Fibroblast of peridontal ligament (primary cell): ENCODE results near the gene SH3PXD2A.
"Not testable (repeated sequence)": the region's sequence is repeated elsewhere in the genome, so short reads cannot be mapped to it uniquely, and the experiment has no call there.

Experiments used
- DNase-seq: peaks from one replicate; pipeline ENCODE4 v3.0.0-alpha.2; 2010; ENCODE audit errors: extremely low read depth

Gene SH3PXD2A

GRCh38 chr10:103747193-103747865 lies 108.0 kb downstream of the SH3PXD2A start:
- DNase-seq = no peak

- no peak for DNase-seq
These were observed 108.8 kb downstream of the SH3PXD2A start for GRCh38 chr10:103746598-103746997.

DNA sequence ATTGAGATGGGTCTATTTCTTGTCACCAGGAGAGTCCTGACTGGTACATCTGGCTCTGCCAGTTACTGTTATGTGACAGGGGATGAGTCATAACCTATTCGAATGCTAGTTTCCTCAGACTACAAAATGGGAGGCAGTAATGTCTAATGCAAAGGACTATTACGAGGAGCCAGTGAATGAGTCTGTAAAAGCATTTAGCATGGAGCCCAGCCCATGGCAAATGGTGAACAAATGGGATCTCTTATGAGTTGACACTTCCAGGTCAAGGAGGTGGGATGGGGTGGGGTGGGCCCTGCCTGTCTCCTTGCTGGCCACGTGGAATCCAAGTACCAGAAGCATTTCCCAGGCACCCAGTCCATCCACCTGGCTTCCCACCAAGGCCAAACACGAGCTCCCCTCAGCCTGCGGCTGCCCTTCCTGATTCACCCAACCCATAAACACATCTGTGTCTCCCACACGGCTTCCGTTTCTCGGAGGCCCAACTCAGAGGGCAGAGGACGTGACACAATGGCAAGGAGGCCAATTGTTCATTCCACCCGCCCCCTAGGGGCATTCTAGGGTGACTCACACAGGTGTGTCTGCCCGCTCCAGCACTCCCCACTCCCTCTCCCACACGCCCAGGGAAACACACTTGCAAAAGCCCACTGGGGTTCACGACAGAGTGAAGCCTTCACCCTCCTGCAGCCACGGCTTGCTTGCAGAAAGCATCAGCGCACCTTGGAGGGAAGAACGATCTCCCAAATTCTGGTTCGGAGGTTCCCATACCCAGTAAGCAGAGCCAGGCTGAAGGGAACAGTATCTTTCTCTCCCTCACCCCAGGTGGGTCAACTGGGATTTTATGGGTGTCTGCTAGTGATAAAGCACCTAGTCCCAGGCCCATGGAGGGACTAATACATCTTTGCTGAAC lies 109.8 kb downstream of the SH3PXD2A start:
- no peak for DNase-seq

- DNase-seq = no peak
These were observed 112.6 kb downstream of the SH3PXD2A start for GRCh38 chr10:103742824-103743223.

- no peak for DNase-seq
These were observed 114.8 kb downstream of the SH3PXD2A start for GRCh38 chr10:103740611-103741010.

GRCh38 chr10:103739039-103739764 lies 116.2 kb downstream of the SH3PXD2A start:
- DNase-seq = peak; percentile 98

- no peak for DNase-seq
These were observed 117.5 kb downstream of the SH3PXD2A start for GRCh38 chr10:103737735-103738367.

DNA sequence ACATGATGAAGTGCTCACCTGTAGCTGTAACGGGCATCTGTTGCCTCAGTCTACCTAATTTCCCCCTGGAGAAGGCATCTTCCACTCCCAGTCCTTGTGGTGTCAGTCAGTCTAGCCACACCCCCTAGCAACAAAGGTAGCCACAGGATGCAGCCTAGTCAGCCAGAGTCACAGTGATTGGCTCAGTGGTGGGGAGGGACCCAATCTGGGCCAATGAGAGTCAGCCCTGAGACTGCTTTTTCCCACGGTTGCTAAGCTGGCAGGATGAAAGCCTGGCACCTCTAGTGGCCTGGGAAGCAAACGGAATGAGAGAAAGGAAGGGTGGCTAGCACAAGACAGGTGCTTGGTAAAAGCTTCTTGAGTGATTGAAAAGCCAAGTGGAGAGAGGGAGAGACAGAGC lies 118.6 kb downstream of the SH3PXD2A start:
- no peak for DNase-seq

DNA sequence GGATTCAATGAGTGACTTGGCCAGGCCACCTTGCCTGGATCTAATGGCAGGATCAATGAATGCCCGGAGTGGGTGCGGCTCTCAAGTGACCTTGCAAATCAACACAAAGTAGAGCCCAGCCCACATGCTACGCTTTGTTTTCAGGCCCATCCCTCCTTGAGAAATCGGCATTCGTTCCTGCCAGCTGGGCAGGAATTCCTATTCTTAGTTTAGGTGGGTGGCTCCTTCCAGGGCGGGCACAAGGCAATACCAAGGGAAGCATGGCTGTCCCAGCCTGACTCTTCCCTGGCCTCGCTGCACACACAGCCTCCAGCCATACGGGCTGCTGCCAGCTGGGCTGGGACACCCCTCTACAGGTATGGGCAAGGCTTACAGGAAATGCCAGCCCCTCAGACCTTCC lies 119.3 kb downstream of the SH3PXD2A start:
- no peak for DNase-seq

- DNase-seq = no peak
These were observed 120.6 kb downstream of the SH3PXD2A start for GRCh38 chr10:103734731-103735130.

GRCh38 chr10:103733045-103733419 lies 122.3 kb downstream of the SH3PXD2A start:
- DNase-seq = no peak

- DNase-seq = no peak
These were observed 122.9 kb downstream of the SH3PXD2A start for GRCh38 chr10:103732339-103733044.

DNA sequence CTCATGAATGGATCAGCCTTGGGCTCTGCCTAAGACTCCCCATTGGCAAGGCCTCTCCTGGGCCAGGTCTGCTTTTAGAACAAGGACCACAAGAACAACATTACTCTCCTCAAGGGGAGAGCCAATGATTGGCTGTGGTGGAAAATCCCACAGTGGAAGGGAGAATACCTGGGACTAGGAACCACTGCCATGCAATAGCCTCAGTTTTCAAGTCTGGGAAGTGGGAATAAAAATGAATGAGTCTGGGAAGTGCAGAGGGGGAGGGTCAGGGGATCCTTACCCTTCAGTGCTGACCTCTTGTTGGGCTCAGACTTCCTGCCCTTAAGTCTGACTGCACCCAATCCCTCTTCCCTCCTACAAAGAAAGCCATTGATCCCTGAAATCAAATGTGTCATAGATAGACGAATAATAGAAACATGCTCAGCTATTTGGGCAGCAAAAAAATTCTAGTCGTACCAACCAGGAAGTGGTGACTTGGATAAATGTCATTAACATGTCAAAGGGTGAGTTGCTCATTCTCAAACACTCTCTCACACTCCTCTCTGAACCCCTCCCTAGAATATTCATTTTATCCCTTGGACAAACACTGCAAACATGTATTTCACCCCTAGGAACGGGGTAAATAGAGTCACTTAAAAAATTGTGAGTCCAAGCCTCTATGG lies 123.6 kb downstream of the SH3PXD2A start:
- DNase-seq = no peak

DNA sequence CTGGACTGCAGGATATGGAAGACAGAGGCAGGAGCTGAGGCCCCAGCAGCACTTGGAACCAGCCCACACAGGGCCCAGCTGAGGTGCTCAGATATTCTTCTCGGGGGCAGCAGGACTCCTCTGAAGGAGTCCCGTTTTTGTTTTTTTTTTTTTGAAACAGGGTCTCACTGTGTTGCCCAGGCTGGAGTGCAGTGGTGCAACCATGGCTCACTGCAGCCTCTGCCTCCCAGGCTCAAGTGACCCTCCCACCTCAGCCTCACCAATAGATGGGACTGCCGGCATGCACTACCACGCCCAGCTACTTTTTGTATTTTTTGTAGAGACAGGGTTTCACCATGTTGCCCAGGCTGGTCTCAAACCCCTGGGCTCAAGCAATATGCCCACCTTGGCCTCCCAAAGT lies 124.3 kb downstream of the SH3PXD2A start:
- DNase-seq = not testable (repeated sequence)

DNA sequence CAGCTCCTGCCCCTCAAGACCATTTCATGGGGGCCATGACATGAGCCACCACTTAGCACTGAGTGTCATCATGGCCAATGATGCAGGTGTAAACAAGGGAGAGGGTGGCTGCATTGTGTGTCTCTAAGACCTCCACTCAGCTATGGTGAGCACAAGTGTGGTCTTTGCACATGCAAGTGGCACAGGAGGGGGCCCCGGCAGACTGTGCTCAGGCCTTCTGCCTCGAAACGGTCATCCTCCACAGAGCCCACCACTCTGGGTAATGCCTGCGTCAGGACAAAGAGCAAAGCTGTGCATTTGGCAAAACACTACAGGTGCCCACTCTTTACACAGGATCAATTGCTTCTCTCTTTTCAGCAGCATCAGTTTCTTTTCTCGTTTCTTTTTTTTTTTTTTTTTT lies 125.5 kb downstream of the SH3PXD2A start:
- DNase-seq = no peak

DNA sequence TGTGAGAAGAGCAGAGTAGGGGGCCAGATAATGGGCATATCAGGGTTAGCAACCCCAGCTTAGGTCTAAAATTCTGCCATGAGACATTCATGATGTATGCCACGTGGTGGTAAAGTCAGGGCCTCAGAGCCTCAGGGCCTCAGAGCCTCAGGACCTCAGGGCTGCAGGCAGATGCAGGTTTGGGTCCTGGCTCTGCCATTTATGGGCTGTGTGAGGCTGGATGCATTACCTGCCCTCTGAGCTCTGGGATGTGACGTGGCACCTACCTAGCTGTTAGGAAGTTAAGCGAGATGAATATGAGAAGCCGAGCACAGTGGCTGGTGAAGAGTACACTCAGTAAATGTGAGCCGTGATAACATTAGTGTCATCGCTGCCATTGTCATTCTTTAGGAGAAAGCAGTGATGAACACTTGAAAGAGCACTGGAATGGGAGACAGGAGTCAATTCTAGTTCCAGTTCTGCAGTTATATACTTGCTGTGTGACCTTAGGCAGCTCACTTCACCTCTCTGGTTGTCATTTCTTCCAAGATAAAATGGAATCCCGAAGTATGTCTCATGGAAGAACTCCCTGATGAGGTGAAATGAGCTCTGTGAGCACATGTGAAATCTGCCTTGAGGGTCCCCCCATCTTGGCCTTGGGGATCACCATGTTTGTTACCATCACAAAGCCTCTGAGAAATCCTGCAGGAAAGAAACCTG lies 127.2 kb downstream of the SH3PXD2A start:
- no peak for DNase-seq

DNA sequence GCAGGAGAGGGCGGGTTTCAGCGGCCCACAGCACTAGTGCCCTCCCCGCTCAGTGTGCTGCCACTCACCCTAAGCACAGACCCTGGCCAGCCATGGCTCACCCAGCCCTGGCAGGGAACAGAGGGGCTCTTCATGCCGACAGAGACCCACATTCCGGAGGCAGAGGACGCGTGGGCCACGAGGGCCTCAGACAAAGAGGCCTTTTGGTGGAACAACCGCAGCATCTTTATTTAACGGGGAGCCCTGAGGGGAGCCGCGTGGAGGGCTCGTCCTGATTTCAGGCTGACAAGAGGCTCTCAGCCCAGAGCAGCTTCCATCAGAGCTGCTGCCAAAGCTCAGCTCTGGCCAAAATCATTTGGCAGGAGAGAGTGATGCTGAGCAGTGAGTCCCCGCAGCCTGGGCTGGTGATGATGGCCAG lies 127.8 kb downstream of the SH3PXD2A start:
- no peak for DNase-seq

- DNase-seq = no peak
These were observed 128.7 kb downstream of the SH3PXD2A start for GRCh38 chr10:103726637-103727036.

- DNase-seq = no peak
These were observed 130.1 kb downstream of the SH3PXD2A start for GRCh38 chr10:103725242-103725641.

DNA sequence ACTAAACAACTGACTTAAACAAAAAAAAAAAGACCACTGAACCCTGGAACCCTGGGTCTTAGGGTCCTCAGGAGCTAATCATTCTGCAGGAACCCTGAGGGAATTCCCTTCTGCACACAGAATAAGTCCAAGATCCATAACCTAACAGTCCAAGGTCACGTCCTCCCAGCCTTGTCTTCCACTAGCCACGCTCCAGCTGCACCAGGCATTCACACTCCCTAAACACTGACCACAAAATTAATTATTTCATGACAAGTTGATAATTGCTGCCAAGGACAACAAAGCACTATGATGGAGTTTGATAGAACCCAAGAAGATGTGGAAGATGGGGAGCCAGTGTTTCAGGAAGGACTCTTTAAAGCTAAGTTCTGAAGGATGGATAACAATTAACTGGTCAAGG lies 130.6 kb downstream of the SH3PXD2A start:
- DNase-seq = no peak
